Adrenal gland (tissue), 12 donors: ENCODE results near the gene PRKCA. TPM values are rescaled to one million over a fixed set of nuclear protein-coding genes. Genes with fewer than 3 reads are reported as not detected.

ENCODE experiments used
- DNase-seq, 7 donors: peaks; one replicate each; pipeline ENCODE4 v3.0.0-alpha.2; 2019 to 2020
- H3K27ac ChIP-seq, 5 donors: fragments of 200-600 bp; sonication (generic) in 4 of 5; 1 replicate in 3 of 5; 2 replicates in 2 of 5; pipeline versions ENCODE4 v1.5.1 to v1.8.0; 2016 to 2020; ENCODE audit warnings: mild to moderate bottlenecking in 1 of 5
- H3K27me3 ChIP-seq: fragments of 200-600 bp; 2 replicates; pipeline ENCODE4 v1.8.0; 2021
- H3K36me3 ChIP-seq, 2 donors: fragments of 200-600 bp; replicated peaks in 1 of 2; 1 replicate in 1 of 2; 2 replicates in 1 of 2; pipeline versions ENCODE4 v1.5.1 to v1.8.0; 2018 to 2022
- H3K4me1 ChIP-seq, 2 donors: fragments of 200-600 bp; replicated peaks in 1 of 2; 1 replicate in 1 of 2; 2 replicates in 1 of 2; pipeline versions ENCODE4 v1.5.1 to v1.8.0; 2018 to 2021
- H3K4me3 ChIP-seq, 4 donors: fragments of 200-600 bp; sonication (generic) in 3 of 4; one replicate each; pipeline ENCODE4 v1.5.1; 2016 to 2018
- H3K9me3 ChIP-seq, 3 donors: fragments of 200-600 bp; sonication (generic) in 1 of 3; replicated peaks in 1 of 3; 1 replicate in 2 of 3; 2 replicates in 1 of 3; pipeline versions ENCODE4 v1.5.1 to v1.8.0; 2016 to 2021
- POLR2A ChIP-seq, 2 donors: fragments of 450-650 bp; IDR thresholded peaks; one replicate each; pipeline ENCODE4 v1.6.1; 2017; ENCODE audit warnings: antibody characterized with exemption in 2 of 2, mild to moderate bottlenecking in 2 of 2, moderate library complexity in 1 of 2
- WGBS, 4 donors: extraction: QIAGEN DNeasy Blood & Tissue Kit in 2 of 4; methylation state at CpG; one replicate each; pipeline versions ENCODE4 v1.1.5 to v1.1.7; 2013 to 2017; 5-methylcytosine and 5-hydroxymethylcytosine counted together
- intact Hi-C, 2 donors: fragments of 100-400 bp; cut with DNase I; formaldehyde crosslinking; loops; one replicate each; pipeline versions ENCODE4 v1.14.1 to v1.15.0; 2022 to 2023
- polyA plus RNA-seq, 3 donors: library from polyadenylated mRNA; stranded (reverse); fragments of 200-250 nt in 2 of 3; fragments of 350-450 nt in 1 of 3; fragmentation: Illumina TruSeq in 1 of 3; extraction: RNeasy Lipid Tissue Mini Kit (QIAGEN cat#74804) in 1 of 3; gene quantifications; one replicate each; pipeline ENCODE4 v1.2.3, GENCODE V29; 2013 to 2014
- total RNA-seq, 9 donors: library from RNA; depleted of rRNA in 4 of 9; stranded (reverse); fragments of >200 nt in 4 of 9; fragments of 120-200 nt in 1 of 9; fragmentation: NEBNext Ultra II Directional in 1 of 9; extraction: Animal tissue kit (Norgen Biotek cat#: 25700) in 1 of 9; gene quantifications; one replicate each; pipeline versions ENCODE4 v1.1.0 to v1.2.4, GENCODE V29; 2013 to 2023
- TF ChIP-seq, protein P1 (sequence below), 6 experiments: fragments of 450-650 bp in 4 of 6; fragments of 200-600 bp in 2 of 6; sonication (generic) in 1 of 6; IDR thresholded peaks; 1 replicate in 5 of 6; 2 replicates in 1 of 6; pipeline versions ENCODE4 v1.5.1 to v1.8.0; 2016 to 2021; ENCODE audit warnings: antibody characterized with exemption in 6 of 6, mild to moderate bottlenecking in 2 of 6, moderate library complexity in 1 of 6
- donor health status: healthy with polysubstance abuse.
- donor health status: Bipolar disorder and iron deficiency.
- donor health status: DM: yes; HTN: yes; CAD: no.
- donor health status: DM: no; HTN: no; CAD: no.
- donor health status: DM: no; HTN: no; CAD: no.
- donor health status: DM: yes; HTN: yes; CAD: no.

PRKCA gene
- total and polyA plus RNA-seq, 12 donors: 15.1 to 202 (median 84.1) TPM

- Histone ChIP-seq H3K36me3 (peaks cover 0 to 22% of the 10 kb centered on the region in 2 donors), H3K27ac (no peak overlapping the region), H3K4me3 (no peak overlapping the region), H3K9me3 (no peaks in the 10 kb centered on the region), H3K27me3 (no peaks in the 10 kb centered on the region), H3K4me1 (no peaks in the 10 kb centered on the region)
- WGBS, 4 donors: 88 to 90% (median 89%) methylated on average over 9 of the region's 9 CpGs
- intact Hi-C loops: no loop called here
- TF ChIP-seq, protein P1, sequence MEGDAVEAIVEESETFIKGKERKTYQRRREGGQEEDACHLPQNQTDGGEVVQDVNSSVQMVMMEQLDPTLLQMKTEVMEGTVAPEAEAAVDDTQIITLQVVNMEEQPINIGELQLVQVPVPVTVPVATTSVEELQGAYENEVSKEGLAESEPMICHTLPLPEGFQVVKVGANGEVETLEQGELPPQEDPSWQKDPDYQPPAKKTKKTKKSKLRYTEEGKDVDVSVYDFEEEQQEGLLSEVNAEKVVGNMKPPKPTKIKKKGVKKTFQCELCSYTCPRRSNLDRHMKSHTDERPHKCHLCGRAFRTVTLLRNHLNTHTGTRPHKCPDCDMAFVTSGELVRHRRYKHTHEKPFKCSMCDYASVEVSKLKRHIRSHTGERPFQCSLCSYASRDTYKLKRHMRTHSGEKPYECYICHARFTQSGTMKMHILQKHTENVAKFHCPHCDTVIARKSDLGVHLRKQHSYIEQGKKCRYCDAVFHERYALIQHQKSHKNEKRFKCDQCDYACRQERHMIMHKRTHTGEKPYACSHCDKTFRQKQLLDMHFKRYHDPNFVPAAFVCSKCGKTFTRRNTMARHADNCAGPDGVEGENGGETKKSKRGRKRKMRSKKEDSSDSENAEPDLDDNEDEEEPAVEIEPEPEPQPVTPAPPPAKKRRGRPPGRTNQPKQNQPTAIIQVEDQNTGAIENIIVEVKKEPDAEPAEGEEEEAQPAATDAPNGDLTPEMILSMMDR (IDR thresholded peaks at IDR 0.05): no peak
- no peak for TF ChIP-seq POLR2A (IDR thresholded peaks at IDR 0.05)
- DNase-seq: no peak
These were observed 474.7 kb downstream of the PRKCA start for GRCh38 chr17:66776999-66777688.

DNA sequence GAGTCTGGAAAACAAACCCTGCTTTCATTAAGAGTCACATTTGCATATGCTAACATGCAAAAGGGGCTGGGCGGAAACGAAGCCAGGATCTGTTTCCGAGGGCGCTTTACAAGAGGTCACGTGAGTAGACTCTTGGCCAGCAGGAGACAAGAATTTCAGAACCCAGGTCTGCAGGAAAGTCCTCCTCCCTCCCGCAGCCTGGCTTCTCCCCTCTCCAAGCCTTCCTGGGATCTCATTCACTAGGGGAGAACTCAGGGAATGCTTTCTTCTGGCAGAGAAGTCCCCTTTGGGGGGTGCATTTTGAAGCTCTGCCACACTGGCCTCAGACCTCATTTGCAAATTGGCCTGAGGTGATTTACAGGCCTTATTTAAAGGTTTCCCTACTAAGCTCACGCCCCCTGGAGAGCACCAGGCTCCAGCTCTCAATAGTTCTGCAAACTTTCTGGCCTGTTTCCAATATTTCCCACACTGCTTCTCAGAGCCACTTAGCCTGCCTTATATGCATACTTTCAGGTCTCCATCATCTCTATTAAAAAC lies 475.3 kb downstream of the PRKCA start:
- TF ChIP-seq, protein P1 (IDR thresholded peaks at IDR 0.05): no peak
- TF ChIP-seq POLR2A (IDR thresholded peaks at IDR 0.05): no peak
- H3K27ac ChIP-seq: no peak overlapping the region
- no peak for DNase-seq
- no peaks in the 10 kb centered on the region for H3K27me3 ChIP-seq
- intact Hi-C loops: no loop called here
- peaks cover 0 to 22% of the 10 kb centered on the region in 2 donors for H3K36me3 ChIP-seq
- no peaks in the 10 kb centered on the region for H3K9me3 ChIP-seq
- H3K4me1 ChIP-seq: no peaks in the 10 kb centered on the region
- H3K4me3 ChIP-seq: no peak overlapping the region
- WGBS, 4 donors: 87 to 96% (median 90%) methylated on average over 7 of the region's 7 CpGs

- WGBS, 4 donors: 87 to 90% (median 89%) methylated on average over 11 of the region's 11 CpGs
- intact Hi-C loops: no loop called here
- H3K4me1 ChIP-seq: no peaks in the 10 kb centered on the region
These were observed 476.3 kb downstream of the PRKCA start for GRCh38 chr17:66778531-66779236.

GRCh38 chr17:66779237-66779606 lies 476.8 kb downstream of the PRKCA start:
- peaks cover 0 to 15% of the 10 kb centered on the region in 2 donors for H3K36me3 ChIP-seq
- H3K9me3 ChIP-seq: no peaks in the 10 kb centered on the region
- TF ChIP-seq POLR2A (IDR thresholded peaks at IDR 0.05): no peak
- TF ChIP-seq, protein P1 (IDR thresholded peaks at IDR 0.05): no peak
- H3K4me1 ChIP-seq: no peaks in the 10 kb centered on the region
- DNase-seq: no peak
- 87 to 95% (median 92%) methylated on average over 6 of the region's 6 CpGs for WGBS, 4 donors
- no peaks in the 10 kb centered on the region for H3K27me3 ChIP-seq
- intact Hi-C loops: no loop called here
- no peak overlapping the region for H3K4me3 ChIP-seq
- H3K27ac ChIP-seq: no peak overlapping the region

More at GRCh38 chr17:66778531-66779236, 476.3 kb downstream of the PRKCA start:
- H3K9me3 ChIP-seq: no peaks in the 10 kb centered on the region
- H3K36me3 ChIP-seq: peaks cover 0 to 20% of the 10 kb centered on the region in 2 donors
- H3K4me3 ChIP-seq: no peak overlapping the region
- no peaks in the 10 kb centered on the region for H3K27me3 ChIP-seq
- no peak for DNase-seq
- H3K27ac ChIP-seq: no peak overlapping the region
- TF ChIP-seq, protein P1 (IDR thresholded peaks at IDR 0.05): no peak
- no peak for TF ChIP-seq POLR2A (IDR thresholded peaks at IDR 0.05)
